Measurements from ENCODE around the gene NDUFB8.

The NDUFB8 gene

DNA sequence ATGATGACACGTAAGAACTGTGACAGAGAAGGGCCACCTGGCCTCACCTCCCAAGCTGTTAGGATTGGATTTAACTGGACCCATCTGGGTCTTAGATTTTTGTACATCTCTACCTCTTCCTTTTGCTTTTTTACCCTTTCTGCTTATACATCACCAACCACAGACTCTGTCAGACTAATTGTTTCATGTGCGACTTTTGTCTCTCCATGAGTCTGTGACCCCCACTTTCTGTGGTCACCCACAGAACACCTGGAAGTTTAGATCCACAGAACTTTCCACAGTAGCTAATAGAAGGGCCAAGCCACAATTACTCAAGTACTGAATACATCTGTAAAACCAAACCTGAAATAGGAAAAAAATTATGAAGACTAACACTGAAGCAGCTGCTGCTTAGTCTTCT lies 33.1 kb downstream of the NDUFB8 start:
- DNase-seq (ENCODE audit: low spot score): no peak
- no peak overlapping the region for H3K27ac ChIP-seq
- TF ChIP-seq, protein P1, sequence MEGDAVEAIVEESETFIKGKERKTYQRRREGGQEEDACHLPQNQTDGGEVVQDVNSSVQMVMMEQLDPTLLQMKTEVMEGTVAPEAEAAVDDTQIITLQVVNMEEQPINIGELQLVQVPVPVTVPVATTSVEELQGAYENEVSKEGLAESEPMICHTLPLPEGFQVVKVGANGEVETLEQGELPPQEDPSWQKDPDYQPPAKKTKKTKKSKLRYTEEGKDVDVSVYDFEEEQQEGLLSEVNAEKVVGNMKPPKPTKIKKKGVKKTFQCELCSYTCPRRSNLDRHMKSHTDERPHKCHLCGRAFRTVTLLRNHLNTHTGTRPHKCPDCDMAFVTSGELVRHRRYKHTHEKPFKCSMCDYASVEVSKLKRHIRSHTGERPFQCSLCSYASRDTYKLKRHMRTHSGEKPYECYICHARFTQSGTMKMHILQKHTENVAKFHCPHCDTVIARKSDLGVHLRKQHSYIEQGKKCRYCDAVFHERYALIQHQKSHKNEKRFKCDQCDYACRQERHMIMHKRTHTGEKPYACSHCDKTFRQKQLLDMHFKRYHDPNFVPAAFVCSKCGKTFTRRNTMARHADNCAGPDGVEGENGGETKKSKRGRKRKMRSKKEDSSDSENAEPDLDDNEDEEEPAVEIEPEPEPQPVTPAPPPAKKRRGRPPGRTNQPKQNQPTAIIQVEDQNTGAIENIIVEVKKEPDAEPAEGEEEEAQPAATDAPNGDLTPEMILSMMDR (conservative IDR thresholded peaks at IDR 0.05; ENCODE audit: low read depth): no peak
- POLR2A ChIA-PET (ENCODE audit: low non-redundant PET): interaction anchor here (0.6 kb wide), 1 partner anchor 12 kb away, joined by 4 read pairs; no protein-coding TSS in a partner anchor
- CTCF ChIA-PET: interaction anchor here (0.6 to 5.1 kb wide), 4 partner anchors 12 to 209 kb away, joined by 3 to 34 read pairs (median 12); no protein-coding TSS in a partner anchor

DNA sequence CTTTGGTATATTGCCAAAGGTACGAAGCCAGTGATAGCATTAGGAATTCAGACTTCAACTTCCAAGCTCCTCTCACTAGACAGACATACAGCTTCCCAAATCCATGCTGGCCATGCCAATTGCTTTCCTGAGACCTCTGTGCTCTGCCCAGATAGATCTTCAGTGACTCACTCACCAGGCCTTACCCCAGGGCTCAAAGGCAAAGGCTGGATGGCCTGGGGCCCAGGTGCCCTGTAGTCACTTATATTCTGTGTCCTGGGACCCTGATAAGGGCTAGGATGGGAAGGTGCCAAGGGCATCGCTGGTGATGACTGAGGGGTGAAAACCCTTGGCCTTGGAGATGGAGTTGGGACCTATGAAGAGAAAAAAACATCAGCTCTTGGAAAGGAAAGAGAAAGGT lies 39.1 kb downstream of the NDUFB8 start:
- no peak overlapping the region for H3K27ac ChIP-seq
- DNase-seq (ENCODE audit: low spot score): no peak
- ChIA-PET POLR2A (ENCODE audit: low non-redundant PET) (interaction anchor here (0.5 kb wide), 1 partner anchor 24 kb away, joined by 4 read pairs; no protein-coding TSS in a partner anchor), CTCF (interaction anchor here (0.7 kb wide), 1 partner anchor 45 kb away, joined by 3 read pairs; the partner anchor contains the start of gene HIF1AN)
- TF ChIP-seq, protein P1 (conservative IDR thresholded peaks at IDR 0.05; ENCODE audit: low read depth): no peak

DNA sequence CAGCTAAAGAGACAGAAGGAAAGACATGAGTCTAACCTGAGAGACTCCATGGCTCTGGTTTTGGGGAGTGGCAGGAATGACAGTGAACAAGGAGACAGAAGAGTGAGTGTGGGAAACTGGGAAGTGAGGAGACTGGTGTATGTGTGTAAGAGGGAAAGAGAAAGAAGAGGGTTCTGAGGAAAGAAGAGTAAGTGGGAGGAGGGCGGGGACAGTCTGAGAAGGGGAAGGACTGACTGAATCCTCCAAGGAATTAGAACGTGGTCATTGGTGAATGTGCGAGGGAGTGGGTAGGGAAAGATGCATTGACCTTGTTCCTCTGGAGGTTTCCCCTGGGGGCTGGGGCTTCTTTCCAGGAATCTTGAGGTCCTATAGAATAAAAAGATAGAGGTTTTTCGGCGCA lies 40.3 kb downstream of the NDUFB8 start:
- ChIA-PET POLR2A (ENCODE audit: low non-redundant PET) (no interaction called here), CTCF (interaction anchor here (1.0 kb wide), 1 partner anchor 50 kb away, joined by 6 read pairs; no protein-coding TSS in a partner anchor)
- TF ChIP-seq, protein P1 (conservative IDR thresholded peaks at IDR 0.05; ENCODE audit: low read depth): no peak
- H3K27ac ChIP-seq: no peak overlapping the region
- no peak for DNase-seq (ENCODE audit: low spot score)

DNA sequence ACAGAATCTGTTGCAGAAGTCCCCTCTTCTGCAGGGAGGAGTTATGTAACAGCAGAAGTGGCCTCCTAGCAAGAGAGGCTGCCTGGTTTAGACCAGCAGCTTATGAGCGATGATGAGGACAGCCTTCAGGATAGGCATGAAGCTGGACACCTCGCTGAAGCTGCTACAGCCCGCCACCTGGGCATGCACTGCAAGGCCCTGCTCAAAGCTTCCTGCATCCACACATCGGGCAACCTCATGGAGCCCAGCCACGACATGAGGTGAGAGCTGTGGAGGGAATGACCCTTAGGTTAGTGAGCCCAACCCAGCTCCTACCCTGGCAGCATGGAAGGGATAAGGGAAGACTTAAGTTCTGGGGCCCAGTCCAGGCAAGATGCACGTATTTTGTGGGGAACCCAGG lies 42.1 kb downstream of the NDUFB8 start:
- CTCF ChIA-PET: interaction anchor here (0.6 to 1.2 kb wide), 3 partner anchors 31 to 625 kb away, joined by 4 read pairs; partner anchors contain the start of gene HIF1AN
- DNase-seq (ENCODE audit: low spot score): no peak
- POLR2A ChIA-PET (ENCODE audit: low non-redundant PET): no interaction called here
- TF ChIP-seq, protein P1 (conservative IDR thresholded peaks at IDR 0.05; ENCODE audit: low read depth): no peak
- no peak overlapping the region for H3K27ac ChIP-seq

DNA sequence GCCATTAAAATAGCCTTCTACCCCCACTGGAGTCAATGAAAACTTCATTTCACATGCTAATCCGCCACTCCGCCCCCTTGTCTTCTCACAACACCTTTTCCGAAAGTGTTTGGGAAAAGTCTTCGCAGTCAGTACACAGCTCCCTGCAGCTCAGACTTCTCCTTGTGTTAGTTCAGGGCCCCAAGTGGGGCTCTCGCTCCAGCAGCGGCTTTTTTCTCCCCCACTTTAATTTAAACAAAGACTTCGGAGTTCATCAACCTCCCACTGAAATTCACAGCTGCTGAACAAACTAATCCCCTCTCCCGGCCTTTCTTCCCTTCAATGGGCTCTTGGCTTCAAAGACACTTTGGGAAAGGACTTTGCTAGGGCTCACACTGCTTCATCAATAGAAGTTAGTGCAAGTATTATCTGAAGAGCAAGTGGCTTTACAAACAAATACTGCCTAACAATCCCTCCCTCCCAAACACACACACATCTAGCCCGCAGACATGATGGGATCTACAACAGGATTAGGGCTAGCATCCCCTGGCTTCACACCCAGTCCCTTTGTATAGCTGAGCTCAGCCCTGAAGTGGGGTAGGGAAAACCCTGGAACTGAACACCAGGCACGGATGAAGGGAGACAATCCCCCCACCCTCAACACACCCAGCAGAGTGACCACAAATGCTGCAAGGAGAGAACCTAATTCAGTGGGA lies 43.7 kb downstream of the NDUFB8 start:
- CTCF ChIA-PET: interaction anchor here (1.7 kb wide), 1 partner anchor 10 kb away, joined by 5 read pairs; no protein-coding TSS in a partner anchor
- POLR2A ChIA-PET (ENCODE audit: low non-redundant PET): no interaction called here
- TF ChIP-seq, protein P1 (conservative IDR thresholded peaks at IDR 0.05; ENCODE audit: low read depth): no peak
- H3K27ac ChIP-seq: no peak overlapping the region
- DNase-seq (ENCODE audit: low spot score): no peak

DNA sequence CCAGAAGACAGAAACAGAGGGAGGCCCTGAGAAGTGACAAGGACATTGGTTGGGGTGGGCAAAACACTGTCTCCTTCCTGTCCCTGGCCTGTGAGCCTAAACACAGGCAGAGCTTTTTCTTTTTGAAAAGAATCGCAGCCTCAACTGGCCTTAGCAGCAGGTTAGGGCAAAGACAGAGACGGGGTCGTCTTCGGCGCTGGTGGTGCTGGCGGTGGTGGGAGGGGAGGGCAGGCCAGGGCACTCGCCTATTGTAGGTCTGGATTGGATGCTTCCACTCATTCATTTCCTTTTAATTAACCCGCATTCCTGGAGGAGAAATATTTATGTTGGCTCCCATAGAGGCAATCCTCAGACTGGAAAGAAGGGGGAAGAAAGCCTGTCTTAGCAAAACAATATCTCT lies 44.3 kb downstream of the NDUFB8 start:
- no peak overlapping the region for H3K27ac ChIP-seq
- ChIA-PET CTCF (interaction anchor here (1.7 kb wide), 1 partner anchor 9 kb away, joined by 5 read pairs; no protein-coding TSS in a partner anchor), POLR2A (ENCODE audit: low non-redundant PET) (no interaction called here)
- TF ChIP-seq, protein P1 (conservative IDR thresholded peaks at IDR 0.05; ENCODE audit: low read depth): no peak
- no peak for DNase-seq (ENCODE audit: low spot score)

Measured in RWPE1 (cell line).